ENCODE measurements around the gene GATAD2A.

- TF ChIP-seq, protein P1, sequence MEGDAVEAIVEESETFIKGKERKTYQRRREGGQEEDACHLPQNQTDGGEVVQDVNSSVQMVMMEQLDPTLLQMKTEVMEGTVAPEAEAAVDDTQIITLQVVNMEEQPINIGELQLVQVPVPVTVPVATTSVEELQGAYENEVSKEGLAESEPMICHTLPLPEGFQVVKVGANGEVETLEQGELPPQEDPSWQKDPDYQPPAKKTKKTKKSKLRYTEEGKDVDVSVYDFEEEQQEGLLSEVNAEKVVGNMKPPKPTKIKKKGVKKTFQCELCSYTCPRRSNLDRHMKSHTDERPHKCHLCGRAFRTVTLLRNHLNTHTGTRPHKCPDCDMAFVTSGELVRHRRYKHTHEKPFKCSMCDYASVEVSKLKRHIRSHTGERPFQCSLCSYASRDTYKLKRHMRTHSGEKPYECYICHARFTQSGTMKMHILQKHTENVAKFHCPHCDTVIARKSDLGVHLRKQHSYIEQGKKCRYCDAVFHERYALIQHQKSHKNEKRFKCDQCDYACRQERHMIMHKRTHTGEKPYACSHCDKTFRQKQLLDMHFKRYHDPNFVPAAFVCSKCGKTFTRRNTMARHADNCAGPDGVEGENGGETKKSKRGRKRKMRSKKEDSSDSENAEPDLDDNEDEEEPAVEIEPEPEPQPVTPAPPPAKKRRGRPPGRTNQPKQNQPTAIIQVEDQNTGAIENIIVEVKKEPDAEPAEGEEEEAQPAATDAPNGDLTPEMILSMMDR (conservative IDR thresholded peaks at IDR 0.05 in 1 of 2, IDR thresholded peaks at IDR 0.05 in 1 of 2; ENCODE audit: extremely low read depth in 1 of 2, insufficient read depth in 1 of 2, low read depth in 1 of 2, low read length in 2 of 2), result no peak
- no peak for TF ChIP-seq EZH2 (IDR thresholded peaks at IDR 0.05; ENCODE audit: borderline replicate concordance, low read length)
Observed at GRCh38 chr19:19500975-19501644, 95.6 kb downstream of the GATAD2A start.

All from mammary epithelial cell (primary cell).